LNCaP clone FGC (cell line): ENCODE data around the gene ECHDC3.

ENCODE experiments used
- DNase-seq: peaks from one replicate; pipeline ENCODE4 v3.0.0-alpha.2; 2011; ENCODE audit warnings: low read depth
- H3K4me3 ChIP-seq: 2 replicates; pipeline ENCODE4 v1.5.1; 2011; ENCODE audit warnings: mild to moderate bottlenecking, low read depth, low read length, control low read depth
- TF ChIP-seq, protein P1 (sequence below): IDR thresholded peaks from 2 replicates; pipeline ENCODE4 v1.5.1; 2012; ENCODE audit warnings: mild to moderate bottlenecking; ENCODE audit not compliant: control insufficient read depth, insufficient read depth; ENCODE audit errors: extremely low read depth

Gene ECHDC3

DNA sequence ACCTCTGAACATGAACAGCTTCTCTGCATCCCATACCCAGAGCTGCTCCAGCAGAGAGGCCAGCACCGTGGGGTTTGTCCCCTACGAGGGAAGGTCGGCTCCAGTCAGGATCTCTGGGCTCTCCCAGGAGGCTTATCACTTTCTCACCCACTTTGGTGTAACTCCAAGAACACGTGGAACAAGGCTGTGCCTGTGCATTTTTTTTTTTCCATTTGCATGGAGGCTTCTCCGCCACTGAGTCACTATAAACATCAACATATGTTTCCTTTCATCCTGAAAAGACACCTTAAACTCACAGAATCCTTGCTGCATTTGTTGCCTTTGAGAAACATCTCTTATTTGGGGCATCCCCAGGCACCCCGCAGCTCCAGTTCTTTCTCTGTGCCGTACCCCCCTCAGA lies 29.4 kb upstream of the ECHDC3 start:
- no peak for DNase-seq
- no peak overlapping the region for H3K4me3 ChIP-seq
- TF ChIP-seq, protein P1, sequence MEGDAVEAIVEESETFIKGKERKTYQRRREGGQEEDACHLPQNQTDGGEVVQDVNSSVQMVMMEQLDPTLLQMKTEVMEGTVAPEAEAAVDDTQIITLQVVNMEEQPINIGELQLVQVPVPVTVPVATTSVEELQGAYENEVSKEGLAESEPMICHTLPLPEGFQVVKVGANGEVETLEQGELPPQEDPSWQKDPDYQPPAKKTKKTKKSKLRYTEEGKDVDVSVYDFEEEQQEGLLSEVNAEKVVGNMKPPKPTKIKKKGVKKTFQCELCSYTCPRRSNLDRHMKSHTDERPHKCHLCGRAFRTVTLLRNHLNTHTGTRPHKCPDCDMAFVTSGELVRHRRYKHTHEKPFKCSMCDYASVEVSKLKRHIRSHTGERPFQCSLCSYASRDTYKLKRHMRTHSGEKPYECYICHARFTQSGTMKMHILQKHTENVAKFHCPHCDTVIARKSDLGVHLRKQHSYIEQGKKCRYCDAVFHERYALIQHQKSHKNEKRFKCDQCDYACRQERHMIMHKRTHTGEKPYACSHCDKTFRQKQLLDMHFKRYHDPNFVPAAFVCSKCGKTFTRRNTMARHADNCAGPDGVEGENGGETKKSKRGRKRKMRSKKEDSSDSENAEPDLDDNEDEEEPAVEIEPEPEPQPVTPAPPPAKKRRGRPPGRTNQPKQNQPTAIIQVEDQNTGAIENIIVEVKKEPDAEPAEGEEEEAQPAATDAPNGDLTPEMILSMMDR: no peak

DNA sequence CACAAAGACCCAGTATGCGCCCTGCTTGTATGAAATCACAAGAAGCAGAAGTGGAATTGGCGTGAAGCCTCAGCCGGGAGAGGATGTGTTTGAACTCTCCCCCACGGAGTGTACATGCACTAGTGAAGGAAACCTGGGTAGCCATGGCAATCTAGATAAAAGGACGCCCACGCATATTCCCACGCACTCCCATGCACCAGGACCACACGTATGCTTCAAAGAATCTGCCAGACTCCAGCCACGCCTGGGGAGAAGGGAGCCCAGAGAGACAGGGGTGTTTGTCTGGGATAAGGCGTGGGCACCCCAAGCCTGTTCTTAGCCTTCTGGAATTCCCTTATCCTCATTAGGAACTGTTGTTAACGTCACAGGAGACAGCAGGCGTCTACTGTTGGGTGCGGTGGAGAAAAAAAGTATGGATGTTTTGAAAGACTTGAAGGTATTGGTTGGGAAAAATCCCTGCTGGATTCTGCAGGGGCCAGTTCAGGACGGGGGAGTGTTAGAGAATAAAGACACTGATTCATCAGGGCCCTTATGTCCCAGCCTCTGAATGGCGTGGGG lies 28.9 kb upstream of the ECHDC3 start:
- no peak for DNase-seq
- TF ChIP-seq, protein P1: no peak
- no peak overlapping the region for H3K4me3 ChIP-seq

DNA sequence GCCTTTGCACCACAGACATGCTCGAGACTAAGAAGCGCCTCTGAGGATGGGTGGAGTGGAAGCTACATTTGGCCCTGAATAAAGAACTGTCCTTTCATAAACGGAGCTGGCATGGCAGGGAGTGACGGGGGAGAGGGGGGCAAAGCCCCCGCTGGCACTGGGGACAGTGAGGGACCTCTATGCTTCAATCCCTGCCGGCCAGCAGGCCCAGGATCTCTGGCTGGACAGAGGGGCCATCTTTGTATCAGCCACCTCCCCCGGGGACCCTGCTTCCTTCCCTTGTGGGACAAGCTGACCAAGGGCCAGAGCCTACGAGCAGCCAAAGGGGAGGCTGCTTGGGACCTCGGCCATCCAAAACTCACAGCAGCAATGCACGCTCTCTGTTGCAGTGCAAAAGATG lies 28.2 kb upstream of the ECHDC3 start:
- H3K4me3 ChIP-seq: no peak overlapping the region
- no peak for DNase-seq
- TF ChIP-seq, protein P1: no peak

DNA sequence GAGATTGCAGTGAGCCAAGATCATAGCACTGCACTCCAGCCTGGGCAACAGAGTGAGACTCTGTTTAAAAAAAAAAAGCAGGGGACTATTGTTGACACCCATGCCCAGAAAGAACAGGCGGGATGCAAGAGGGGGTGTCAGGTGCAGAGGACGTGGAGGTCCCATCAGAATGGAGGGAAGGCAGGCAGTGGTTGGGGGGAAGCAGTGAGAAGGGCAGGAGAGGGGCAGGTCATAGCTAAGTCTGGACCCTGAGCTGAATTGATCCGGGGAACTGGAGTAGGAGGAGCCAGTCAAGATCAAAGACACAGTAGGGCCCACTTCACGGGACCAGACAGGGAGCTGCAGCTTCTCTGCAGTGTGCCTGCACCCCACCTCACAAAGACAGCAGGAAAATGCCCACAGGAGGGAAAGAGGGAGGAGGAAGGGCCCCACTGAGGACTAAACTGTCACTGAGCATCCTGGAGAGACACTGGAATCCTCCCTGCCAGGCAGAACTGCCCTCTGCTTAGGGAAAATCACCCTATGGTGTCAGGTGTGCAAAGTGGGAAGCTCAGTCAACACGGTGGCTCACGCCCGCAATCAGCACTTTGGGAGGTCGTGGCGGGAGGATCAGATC lies 27.3 kb upstream of the ECHDC3 start:
- TF ChIP-seq, protein P1: no peak
- no peak overlapping the region for H3K4me3 ChIP-seq
- DNase-seq: no peak

DNA sequence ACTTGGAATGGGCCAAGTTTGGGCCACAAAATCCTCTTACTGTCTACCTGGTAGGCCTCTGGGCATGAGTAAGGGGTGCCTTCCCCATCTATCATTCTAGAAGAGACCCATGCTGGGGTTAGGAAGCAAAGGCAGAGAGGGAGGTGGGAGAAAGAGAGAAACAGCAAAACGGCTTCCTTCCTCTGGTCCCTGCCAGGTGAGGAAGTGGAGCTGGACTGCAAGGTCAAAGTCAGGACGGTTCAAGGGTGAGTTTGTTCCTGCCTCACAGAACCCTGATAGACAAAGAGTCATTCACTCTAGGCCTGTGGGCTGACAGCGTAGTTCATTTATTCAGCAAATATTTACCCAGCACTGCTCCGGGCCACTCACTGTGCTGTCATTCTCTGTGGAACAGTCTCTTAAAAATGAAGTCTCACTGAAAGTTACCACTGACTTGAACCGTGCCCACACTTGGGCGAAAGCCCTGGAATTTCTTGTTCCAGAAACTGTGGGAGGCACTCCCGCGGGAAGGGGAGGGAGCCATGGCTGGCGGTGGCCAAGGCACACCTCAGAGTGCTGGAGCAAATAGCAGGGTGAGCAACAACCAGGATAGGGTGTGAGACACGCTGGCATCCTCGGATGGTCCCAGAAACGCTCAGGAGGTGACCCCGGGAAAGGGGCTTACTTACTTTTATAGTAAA lies 26.2 kb upstream of the ECHDC3 start:
- TF ChIP-seq, protein P1: no peak
- peak; percentile 4 for DNase-seq
- H3K4me3 ChIP-seq: no peak overlapping the region

DNA sequence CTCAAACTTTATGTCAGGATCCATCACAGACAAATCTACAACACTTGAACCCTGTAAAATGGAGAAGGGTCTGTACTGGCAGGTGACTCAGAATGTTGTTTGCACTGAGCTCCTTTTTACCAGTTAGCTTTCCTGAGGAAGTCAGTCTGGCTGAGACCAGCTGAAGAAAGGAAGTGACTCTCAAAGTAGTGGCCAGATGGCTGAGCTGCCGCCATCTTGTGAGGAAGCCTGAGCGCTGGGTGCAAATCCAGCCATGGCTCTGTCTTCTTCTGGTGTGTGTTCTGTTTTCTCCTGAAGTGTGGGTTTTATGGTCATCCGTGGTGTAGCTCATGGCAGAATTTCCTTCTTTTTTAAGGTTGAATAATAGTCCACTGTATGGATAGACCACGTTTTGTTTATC lies 25.5 kb upstream of the ECHDC3 start:
- TF ChIP-seq, protein P1: no peak
- H3K4me3 ChIP-seq: no peak overlapping the region
- DNase-seq: no peak
